Superior temporal gyrus (tissue), 1 donor: ENCODE data around the gene MEF2B.
"Not testable (repeated sequence)": the region's sequence is repeated elsewhere in the genome, so short reads cannot be mapped to it uniquely, and the experiment has no call there.

Experiments used
- DNase-seq: peaks from one replicate; pipeline ENCODE4 v3.0.0-alpha.2; 2016; ENCODE audit errors: extremely low spot score

Gene MEF2B

DNA sequence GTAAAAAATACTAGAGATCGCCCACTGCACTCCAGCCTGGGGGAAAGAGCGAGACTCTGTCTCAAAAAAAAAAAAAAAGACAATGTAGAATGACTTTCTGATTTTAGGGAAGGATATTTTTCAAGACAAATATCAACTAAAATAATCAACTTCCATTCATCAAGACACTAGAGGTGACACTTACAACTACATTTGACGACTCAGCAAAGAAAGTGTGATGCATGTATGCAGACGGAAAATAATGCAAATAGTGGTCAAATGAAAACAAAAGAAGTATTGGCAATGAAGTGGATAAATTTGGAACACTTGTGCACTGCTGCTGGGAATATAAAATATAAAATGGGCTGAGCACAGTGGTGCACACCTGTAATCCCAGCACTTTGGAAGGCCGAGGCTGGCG lies 44.0 kb downstream of the MEF2B start:
- DNase-seq, result no peak

DNA sequence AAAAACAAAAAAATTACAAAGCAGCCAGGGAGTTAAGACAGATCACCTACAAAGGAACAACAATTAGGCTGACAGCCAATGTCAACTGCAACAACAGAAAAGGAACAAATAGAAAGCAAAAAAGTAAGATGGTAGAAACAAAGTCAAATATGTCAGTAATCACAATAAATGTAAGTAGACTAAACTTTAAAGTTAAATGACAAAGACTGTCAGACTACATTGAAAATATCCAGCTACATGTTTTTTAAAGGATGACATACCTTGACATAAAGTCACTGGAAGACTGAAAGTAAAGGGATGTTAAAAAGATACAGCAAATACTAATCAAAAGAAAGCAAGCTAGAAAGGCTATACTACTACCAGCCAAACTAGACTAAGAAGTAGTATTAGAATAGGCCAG lies 46.7 kb downstream of the MEF2B start:
- DNase-seq, result no peak

DNA sequence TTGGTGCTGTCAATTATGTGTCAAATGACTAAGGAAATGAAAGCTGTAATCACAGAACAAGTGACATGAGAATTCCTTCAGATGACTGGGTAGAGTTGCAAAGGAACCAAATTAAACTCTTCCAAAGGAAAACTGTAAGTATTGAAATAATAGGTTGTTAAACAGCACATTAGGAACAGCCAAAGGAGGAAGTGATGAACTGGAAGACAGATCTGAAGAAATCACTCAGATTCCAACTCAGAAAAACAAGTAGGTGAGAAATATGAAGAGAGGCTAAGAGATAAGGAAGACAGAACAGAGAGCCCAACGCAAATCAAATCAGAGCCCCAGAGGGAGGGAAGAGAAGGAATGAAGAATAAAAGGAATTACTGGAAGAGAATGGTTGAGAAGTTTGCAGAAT lies 47.2 kb downstream of the MEF2B start:
- DNase-seq, result no peak

DNA sequence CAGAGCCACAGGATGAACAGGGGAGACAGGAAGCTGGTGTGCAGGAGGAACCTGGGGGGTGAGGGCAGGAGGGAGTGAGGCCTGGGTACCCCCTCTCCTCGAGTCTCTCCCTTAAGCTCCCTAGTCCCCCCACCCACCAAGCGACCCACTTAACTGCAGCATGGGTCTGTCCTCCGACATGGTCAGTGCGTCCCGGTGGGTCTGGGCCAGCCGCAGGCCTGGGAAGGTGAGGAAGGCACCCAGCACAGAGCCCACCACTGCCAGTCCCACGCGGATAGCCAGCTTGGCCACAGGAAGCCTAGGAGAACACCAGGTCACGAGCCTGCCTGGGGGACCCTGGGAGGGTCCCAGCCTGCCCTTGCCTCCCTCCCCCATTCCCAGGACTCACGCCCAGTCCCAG lies 48.7 kb downstream of the MEF2B start:
- DNase-seq, result no peak

DNA sequence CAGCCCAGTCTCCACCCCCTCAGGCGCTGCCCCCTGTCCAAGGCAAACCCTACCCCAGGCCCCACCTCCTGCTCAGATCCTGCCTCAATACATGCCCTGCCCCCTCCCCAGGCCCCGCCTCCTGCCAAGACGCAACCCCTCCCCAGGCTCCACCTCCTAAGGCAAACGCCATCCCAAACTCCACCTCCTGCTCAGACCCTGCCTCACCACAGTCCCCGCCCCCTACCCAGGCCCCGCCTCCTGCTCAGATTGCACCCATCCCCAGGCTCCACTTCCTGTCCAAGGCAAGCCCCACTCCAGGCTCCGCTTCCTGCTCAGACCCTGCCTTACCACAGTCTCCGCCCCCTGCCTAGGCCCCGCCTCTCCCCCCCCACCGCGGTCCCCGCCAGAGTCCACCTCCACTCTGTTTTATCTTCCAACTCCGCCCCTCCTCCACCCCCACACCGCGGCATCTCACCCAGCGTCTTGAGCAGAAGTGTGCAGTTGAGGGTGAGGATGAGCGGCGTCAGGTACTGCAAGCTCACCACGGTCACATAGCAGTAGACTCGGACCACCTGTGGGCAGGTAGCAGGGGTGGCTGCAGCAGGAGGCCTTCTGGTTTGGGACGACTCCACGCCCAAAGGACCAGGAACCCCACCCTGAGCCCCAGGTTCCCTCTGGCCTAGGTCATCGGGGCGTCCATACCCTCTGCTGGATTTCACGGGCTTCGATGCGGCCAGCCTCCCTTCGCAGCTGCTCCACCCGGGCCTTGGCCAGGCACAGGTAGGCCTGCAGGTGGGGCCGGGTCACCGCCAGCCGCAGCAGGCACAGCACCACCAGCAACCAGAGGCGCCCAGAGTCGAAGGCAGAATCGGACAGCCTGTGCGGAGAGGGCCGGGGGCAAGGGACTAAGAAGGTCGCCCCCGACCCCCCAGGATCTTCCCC lies 49.5 kb downstream of the MEF2B start:
- DNase-seq, result no peak

DNA sequence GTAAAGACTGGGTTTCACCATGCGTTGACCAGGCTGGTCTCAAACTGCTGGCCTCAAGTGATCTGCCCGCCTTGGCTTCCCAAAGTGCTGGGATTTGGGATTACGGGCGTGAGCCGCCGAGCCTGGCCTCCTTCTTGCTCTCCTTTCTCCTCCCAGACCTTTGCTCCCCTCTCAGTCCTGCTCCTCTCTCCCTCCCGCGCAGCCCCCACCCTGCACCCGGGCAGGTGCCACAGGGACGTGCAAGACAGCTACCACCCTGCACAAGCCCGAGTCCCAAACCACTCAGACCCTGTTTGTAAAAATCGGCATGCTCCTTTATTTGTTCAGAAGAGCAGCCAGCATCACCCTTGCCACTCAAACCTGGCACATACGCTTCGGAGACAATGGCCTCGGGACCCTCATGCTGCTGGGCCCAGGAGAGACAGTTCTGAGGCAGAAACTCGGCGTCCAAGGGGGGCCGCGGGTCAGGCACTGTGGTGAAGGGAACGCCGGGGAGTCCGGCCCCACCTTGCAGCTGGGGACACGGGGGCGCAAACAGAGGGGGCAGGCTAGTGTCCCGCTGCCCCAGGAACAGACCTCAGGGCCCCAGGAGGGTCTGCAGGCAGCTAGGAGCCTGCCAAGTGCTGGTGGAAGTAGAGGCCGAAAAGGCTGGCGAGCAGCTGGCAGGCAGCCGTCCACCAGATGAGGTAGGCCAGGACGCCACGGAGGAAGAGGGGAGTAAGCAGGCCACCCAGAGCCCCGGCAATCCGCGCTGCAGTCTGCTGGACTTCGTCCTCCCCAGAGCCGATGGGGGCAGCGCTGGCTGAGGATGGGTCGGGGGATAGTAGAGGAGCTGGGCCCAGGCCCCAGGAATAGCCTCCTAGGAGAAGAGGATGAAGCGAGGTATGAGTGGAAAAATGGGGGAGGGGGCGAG lies 50.5 kb downstream of the MEF2B start:
- DNase-seq, result no peak

DNA sequence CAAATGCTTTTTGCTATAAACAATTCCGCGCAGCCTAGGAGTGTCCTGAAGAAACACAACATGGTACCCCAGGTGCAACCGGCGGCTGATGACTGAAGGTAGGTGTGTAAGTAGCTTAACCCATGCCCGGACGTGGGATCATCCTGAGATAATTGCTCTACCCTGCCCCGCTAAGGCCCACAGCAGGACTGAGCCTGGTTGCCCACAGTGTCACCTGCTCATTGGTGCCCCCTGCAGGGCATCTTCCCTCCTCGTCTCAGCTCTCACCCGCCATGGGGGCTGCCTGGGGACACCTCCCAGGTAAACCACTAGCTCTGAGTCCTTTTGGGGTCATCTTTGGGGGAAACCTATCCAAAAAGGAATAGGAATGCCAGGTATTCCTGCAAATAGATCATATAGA lies 54.1 kb downstream of the MEF2B start:
- DNase-seq, result no peak

DNA sequence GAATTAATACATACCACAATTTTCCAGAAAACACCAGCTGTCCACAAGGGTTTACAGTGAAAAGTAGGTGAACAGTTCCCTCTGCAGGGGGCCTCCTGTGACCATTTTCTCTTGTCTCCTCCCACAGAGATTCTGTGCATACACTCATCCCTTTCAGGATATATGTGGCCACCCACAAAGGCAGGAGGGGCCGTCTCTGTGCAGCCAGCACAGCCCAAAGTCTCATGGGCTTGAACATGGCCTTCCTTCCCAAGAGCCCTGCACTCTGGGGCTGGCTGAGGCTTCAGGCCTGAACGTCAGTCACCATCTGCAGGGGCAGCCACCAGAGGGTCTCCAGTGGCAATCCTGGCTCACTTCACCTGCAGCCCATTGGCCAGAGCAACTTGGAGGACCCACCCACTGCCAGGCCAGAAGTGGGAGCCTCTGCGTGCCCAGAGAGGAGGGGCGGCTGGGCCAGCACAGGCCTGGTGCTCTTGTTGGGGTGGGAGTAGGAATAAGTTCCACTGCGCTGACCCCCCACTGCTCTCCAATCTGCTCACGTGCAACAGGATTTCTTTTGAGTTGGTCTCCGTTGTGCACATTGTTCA lies 56.9 kb downstream of the MEF2B start:
- no peak for DNase-seq

DNA sequence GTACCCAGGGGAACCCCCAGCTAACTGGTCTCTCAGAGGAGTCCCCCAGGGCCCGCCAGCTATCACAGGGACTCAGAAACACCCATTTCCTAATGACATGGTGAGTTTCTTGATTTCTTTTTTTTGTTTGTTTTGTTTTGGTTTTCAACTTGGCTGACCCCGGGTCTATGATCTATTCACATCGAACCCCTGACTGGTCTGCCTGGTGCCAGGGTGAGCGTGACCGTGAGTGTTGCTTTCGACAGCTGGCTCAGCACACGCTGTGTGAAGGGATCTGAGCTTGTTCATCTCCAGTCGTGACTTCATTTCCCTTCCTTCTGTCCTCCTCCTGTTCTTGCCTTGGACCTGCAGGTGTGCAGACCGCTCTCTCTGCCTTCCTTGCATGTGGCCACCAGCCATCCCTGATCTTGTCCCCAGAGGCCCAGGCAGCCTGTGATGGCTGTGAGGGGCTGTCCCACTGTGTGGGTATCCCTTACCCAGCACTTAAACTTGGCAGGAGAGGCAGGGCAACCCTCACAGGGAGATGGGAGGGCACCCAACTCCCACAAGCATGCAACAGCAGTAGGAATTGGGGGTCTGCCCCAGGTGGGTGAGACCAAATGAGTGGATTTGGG lies 58.0 kb downstream of the MEF2B start:
- DNase-seq, result no peak

DNA sequence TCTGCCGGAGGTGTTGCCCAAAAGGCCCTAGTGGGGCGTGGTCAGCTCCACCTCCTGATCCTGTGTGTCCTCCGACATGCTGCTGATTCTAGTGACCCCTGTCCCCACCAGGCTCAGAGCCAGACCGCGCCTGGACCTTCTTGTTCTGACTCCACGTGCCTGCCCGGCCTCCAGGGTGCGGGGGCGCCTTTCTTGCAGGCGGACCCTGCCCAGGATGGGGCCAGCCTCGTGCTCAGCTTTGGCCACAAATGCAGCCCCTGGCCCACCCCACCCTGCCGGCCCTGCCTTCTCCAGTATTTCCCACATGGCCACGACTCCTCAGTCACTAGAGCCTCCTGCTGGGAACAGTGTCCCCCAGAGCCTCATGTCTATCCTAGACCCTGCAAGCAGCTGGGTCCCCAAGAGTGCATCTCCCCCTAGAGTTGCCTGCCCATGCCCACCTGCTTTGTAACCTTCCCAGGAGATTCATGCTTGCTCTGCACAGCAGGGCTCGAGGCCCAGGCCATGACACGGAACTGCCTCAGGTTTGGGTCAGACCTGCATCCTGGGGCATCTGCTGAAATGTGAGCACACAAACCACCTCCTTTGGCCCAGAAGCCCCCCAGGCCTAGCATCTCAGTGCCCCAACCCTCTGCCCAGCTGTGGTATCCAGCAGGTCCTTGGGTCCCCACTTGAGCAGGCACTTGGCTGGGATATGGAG lies 58.8 kb downstream of the MEF2B start:
- DNase-seq, result no peak

DNA sequence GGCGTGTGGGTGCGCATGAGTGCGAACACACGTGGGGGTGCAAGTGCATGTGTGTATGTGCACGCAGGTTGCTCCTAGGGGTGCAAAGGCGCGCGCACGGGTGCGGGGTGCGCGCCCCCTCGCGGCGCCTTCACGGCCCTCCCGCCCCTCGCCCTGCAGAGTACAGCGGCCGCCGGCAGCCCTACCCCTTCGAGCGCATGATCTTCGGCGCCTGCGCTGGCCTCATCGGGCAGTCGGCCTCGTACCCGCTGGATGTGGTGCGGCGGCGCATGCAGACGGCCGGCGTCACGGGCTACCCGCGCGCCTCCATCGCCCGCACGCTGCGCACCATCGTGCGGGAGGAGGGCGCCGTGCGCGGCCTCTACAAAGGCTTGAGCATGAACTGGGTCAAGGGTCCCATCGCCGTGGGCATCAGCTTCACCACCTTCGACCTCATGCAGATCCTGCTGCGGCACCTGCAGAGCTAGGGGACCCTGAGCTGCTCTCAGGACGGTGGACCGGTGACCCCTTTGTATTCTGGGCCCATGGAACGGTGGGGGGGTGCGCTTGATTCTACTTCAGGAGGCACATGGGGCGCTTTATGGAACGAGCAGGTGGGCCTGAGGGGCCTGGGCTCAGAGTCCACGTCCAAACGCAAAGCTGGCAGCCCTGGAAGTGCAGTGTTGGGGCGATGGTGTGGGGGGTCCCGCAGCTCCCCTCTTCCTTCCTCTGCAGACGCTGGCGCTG lies 59.5 kb downstream of the MEF2B start:
- no peak for DNase-seq

DNA sequence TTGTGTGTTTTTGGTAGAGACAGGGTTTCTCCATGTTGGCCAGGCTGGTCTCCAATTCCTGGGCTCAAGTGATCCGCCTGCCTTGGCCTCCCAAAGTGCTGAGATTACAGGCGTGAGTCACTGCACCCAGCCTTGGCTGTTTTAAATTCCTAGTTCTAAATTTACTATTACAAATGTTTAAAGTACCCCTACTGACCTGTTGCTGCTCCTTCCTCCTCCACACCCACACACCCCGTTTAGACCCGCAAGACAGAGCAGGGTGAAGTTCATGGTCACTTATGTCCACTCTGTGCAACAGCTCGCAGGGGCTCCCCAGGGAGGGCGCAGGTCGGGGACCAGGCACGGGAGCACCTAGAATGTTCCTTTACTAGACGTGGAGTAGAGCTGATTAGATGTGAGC lies 60.5 kb downstream of the MEF2B start:
- DNase-seq, result no peak

DNA sequence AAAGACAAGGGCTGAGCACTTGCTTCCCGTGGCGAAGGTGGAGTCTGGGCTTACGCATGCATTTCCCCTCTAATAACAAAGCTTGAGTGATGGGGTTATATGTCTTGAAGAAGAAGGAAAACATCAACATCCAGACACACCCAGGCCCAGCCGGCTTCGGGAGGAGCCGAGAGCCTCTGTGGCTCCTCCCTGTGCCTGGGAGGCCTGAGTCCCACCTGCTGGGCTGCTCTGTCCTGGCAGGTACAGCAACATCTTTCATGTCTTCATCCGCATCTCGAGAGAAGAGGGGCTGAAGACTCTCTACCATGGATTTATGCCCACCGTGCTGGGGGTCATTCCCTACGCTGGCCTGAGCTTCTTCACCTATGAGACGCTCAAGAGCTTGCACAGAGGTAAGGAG lies 62.4 kb downstream of the MEF2B start:
- no peak for DNase-seq

DNA sequence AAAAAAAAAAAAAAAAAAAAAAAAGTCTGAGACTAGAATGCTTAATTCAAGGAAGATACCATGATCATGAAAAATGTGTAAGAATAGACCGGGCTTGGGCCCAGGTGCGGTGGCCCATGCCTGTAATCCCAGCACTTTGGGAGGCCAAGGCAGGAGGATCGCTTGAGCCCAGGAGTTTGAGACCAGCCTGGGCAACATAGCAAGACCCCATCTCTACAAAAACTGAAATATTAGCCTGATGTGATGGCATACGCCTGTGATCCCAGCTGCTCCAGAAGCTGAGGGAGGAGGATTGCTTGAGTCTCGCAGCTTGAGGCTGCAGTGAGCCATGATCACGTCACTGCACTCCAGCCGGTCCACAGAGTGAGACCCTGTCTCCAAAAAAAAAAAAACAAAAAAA lies 63.1 kb downstream of the MEF2B start:
- DNase-seq, result not testable (repeated sequence)

DNA sequence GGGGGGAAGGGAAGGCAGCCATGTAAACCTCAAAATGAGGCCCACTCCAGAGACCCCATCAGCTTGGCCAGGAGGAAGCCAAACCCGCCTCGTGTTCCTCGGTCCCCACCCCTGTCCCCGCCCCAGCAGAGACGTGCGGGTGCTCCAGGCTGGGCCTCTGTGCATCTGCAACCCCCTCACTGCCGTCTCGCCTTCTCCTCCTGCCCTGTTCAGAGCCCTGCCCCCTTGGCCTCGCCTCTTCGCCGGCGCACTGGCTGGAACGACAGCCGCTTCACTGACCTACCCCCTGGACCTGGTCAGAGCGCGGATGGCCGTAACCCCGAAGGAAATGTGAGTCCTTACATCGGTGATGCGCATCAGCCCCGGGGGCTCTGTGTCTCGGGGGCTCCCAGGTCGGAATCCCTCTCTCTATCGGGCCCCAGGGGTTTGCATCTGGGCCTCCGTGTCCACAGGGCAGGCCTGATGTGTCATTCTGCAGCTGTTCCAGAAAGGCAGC lies 64.0 kb downstream of the MEF2B start:
- no peak for DNase-seq

DNA sequence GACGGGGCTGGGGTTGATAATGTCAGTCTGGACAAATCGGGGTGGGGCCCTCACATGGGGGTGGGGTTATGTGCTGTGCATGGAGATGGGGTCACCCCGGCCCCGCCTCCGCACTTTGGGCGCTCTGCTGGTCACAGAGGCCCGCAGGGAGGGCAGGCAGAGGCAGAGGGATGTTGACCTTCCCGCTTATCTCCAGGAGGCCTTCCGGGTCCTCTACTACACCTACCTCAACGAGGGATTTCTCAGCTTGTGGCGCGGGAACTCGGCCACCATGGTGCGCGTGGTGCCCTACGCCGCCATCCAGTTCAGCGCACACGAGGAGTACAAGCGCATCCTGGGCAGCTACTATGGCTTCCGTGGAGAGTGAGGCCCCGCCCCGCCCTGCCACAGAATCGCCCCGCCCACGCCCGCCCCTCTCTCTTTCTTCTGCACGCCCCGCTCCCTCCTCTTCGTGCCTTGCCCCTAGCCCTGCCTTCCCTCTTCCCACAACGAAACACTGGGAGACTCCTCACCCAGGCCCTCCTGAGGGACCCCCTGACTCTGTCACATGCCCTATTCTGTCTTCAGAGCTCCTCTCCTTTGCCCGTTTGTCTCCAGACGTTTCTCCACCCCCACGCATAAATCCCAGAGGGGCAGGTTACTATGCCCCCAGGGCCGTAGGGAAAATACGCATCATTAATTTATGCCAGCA lies 64.6 kb downstream of the MEF2B start:
- DNase-seq, result no peak

DNA sequence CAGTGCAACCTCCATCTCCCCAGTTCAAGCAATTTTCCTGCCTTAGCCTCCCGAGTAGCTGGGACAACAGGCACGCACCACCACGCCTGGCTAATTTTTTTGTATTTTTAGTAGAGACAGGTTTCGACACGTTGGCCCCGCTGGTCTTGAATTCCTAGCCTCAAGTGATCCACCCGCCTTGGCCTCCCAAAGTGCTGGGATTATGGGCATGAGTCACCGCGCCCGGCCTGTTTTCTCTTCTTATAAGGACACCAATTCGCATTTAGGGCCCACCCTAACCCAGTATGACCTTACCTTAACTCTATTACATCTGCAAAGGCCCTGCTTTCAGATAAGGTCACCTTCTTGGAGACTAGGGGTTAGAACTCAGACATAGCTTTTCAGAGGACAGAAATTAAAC lies 66.9 kb downstream of the MEF2B start:
- DNase-seq, result no peak

DNA sequence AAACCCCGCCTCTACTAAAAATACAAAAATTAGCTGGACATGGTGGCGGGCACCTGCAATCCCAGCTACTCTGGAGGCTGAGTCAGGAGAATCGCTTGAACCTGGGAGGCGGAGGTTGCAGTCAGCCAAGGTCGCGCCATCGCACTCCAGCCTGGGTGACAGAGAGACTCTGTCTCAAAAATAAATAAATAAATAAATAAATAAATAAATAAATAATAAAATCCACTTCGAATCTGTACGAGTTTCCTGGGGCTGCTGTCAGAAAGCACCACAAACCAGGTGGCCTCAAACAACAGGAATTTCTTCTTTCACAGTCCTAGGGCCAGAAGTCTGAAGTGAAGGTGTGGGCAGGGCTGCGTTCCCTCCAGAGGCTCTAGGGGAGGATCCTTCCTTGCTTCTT lies 67.5 kb downstream of the MEF2B start:
- not testable (repeated sequence) for DNase-seq

DNA sequence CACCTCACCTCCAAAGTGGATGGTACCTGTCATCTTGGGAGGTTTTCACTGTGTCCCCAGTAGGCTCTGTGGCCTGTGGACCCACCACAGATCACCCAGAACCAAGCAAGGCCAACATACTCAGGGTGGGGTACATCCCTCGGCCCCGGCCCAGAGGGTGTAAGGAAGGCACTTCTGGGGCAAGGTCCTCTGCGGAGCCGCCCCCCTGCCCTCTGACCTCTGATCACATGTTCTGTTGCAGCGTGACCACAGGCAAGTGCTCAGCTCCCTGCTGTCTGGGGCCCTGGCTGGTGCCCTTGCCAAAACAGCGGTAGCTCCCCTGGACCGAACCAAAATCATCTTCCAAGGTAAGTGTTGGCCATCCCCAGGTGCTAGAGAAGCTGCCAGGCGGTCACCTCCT lies 68.5 kb downstream of the MEF2B start:
- no peak for DNase-seq
